ENCODE results near the gene GNG7.
"Not testable (repeated sequence)": the region's sequence is repeated elsewhere in the genome, so short reads cannot be mapped to it uniquely, and the experiment has no call there.

Gene GNG7

DNA sequence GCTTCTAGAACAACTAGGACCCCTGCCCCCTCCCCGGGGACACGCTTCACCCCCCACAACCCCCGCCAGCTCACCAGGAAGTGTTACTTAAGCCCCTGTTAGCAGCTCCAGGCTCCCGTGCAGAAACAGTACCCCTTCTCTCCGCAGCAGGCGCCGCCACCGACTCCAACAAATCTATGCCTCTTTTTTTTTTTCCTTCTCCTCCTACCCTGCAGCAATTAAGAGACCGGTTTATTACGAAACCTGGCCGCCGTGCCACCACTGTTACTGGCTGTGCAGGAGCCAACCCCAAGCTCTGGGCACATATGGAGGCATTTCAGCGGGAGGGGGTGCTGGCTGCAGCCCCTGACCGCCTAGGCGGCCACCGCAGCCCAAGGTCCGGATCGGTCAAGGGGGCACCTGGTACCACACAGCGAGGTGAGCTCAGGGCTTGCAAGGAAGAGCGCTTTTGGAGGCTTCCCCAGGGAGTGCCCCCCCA, 224.2 kb downstream of the GNG7 start:
- DNase-seq = peak; percentile 68

DNA sequence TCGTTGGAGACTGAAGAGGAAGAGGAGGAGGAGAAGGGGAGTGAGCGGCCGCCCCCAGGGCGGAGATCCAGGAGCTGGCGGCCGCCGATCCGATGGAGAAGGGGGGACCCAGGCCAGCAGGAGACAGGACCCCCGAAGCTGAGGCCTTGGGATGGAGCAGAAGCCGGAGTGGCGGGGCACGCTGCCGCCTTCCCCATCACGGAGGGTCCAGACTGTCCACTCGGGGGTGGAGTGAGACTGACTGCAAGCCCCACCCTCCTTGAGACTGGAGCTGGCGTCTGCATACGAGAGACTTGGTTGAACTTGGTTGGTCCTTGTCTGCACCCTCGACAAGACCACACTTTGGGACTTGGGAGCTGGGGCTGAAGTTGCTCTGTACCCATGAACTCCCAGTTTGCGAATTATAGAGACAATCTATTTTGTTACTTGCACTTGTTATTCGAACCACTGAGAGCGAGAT, 224.7 kb downstream of the GNG7 start:
- DNase-seq = no peak

- no peak for DNase-seq
Measured at GRCh38 chr19:2477141-2477710, 225.3 kb downstream of the GNG7 start.

GRCh38 chr19:2476451-2477140, 225.9 kb downstream of the GNG7 start:
- peak; percentile 55 for DNase-seq

DNA sequence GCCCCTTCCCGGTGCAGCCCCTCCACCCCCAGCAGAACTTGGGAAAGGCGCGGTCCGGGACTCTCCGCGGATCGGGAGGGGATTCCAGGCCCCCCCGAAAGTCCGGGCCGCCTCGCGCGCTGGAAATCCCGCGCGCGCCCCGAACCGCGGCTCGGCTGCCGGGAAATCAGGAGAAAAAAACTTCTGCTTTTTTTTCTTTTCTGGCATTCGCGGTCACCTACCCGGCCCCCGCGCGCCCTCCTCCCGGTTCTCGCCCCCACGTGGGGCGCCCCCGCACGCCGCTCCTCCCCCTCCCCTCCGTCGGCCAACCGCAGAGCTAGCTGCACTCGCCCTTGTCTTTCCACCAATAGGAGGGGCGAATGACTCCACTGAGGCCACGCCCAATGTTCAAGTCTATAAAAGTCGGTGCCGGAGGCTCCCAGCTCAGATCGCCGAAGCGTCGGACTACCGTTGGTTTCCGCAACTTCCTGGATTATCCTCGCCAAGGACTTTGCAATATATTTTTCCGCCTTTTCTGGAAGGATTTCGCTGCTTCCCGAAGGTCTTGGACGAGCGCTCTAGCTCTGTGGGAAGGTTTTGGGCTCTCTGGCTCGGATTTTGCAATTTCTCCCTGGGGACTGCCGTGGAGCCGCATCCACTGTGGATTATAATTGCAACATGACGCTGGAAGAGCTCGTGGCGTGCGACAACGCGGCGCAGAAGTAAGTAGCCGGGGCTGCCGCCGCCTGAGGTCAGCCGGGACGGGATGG, 226.6 kb downstream of the GNG7 start, which contains the start of gene GADD45B:
Gene GADD45B (plus strand): TSS at position 426 of the 749 bp plus-strand sequence. CDS start 232 bp downstream, at position 658.
- peak; percentile 97 for DNase-seq

DNA sequence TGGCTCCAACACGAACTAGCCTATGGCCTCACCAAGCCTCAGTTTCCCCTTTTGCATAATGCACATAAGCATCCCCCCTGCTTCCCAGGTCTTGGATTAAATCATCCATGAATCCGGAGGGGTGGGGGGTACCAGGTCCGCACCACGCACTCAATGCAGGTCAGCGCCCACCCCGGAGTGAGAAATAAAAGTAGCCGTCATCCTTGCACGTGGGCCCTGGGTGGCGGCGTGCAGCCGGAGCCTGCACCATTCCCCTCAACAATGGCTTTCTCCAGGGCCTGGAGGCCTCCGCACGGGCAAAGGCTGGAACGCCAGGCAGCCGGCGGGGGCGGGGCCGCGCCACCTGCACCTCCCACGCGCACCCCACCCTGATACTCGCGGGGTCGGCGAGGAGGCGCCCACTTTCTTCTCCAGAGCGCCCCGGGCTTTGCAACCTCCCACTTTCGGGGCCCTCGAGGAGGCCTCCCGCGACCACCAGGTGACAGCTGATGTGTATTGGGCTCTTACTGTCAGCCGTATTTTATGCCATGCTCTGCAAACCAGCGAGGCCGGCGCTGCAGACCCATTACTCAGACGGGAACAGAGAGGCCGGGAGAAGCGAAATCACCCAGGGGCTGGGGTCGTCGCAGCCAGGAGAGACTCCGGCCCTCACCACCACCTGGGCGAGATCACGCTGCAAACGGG, 227.3 kb downstream of the GNG7 start:
- DNase-seq = peak; percentile 50

GRCh38 chr19:2474232-2475017, 228.1 kb downstream of the GNG7 start:
- peak; percentile 86 for DNase-seq

DNA sequence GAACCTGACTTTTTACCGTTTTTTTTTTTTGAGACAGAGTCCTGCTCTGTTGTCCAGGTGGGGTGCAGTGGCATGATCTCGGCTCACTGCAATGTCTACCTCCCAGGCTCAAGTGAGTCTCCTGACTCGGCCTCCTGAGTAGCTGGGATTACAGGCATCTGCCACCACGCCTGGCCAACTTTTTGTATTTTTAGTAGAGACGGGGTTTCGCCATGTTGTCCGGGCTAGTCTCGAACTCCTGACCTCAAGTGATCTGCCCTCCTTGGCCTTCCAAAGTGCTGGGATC, 232.6 kb downstream of the GNG7 start:
- DNase-seq = not testable (repeated sequence)

DNA sequence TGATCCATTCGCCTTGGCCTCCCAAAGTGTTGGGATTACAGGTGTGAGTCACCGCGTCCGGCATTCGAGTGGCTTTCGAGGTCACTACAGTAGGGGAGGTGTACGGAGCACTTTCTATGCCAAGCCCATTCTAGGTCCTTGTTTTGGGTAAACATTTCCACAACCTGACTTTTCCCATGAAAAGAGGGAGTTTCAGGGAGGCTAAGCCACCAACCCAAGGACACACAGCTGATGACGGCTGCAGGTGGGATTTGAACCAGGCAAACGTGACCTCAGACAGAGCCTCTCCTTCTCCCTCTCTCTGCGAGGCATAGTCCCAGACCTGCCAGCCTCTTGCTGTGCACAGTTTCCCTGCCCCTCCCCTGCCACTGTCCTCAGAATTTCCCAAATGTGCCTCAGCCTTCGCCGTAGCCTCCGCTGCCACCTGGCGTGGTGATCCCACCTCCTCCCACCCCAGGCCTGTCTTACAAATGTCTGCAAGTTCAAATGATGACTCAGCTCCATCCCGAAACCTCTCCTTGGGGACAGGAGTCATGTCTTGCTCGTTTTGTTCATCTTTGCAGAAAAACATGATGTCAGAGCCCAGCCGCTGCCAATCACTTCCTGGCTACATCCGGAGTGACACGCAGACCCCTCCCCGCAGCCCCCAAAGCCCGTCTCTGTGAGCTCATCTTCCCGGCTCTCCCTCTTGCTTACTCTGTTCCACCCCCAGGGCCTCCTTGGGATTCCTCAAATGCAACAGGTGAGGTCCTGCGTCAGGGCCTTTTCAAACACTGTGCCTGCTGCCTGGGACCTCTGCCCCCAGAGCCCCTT, 233.2 kb downstream of the GNG7 start:
- peak; percentile 24 for DNase-seq

GRCh38 chr19:2468596-2468995, 233.9 kb downstream of the GNG7 start:
- no peak for DNase-seq

- no peak for DNase-seq
Measured at GRCh38 chr19:2464389-2464788, 238.1 kb downstream of the GNG7 start.

DNA sequence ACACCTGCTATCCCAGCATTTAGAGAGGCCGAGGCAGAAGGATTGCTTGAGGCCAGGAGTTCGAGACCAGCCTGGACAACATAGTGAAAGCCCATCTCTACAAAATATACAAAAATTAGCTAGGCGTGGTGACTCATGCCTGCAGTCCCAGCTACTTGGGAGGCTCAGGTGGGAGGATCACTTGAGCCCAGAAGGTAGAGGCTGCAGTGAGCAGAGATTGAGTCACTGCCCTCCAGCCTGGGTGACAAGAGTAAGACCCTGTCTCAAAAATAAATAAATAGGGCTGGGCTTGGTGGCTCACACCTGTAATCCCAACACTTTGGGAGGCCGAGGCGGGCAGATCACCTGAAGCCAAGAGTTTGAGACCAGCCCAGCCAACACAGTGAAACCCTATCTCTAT, 238.8 kb downstream of the GNG7 start:
- DNase-seq = not testable (repeated sequence)

- DNase-seq = no peak
Measured at GRCh38 chr19:2462635-2463421, 239.7 kb downstream of the GNG7 start.

GRCh38 chr19:2461751-2462634, 240.5 kb downstream of the GNG7 start:
- DNase-seq = peak; percentile 51

All from CD4-positive, alpha-beta T cell treated with Interleukin-15 for 1 hour (primary cell).